Measurements from ENCODE around the gene GREM2.

- TF ChIP-seq, protein P1, sequence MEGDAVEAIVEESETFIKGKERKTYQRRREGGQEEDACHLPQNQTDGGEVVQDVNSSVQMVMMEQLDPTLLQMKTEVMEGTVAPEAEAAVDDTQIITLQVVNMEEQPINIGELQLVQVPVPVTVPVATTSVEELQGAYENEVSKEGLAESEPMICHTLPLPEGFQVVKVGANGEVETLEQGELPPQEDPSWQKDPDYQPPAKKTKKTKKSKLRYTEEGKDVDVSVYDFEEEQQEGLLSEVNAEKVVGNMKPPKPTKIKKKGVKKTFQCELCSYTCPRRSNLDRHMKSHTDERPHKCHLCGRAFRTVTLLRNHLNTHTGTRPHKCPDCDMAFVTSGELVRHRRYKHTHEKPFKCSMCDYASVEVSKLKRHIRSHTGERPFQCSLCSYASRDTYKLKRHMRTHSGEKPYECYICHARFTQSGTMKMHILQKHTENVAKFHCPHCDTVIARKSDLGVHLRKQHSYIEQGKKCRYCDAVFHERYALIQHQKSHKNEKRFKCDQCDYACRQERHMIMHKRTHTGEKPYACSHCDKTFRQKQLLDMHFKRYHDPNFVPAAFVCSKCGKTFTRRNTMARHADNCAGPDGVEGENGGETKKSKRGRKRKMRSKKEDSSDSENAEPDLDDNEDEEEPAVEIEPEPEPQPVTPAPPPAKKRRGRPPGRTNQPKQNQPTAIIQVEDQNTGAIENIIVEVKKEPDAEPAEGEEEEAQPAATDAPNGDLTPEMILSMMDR (IDR thresholded peaks at IDR 0.05; ENCODE audit: insufficient read depth, low read length): no peak
- TF ChIP-seq GABPA (IDR thresholded peaks at IDR 0.05; ENCODE audit: low read depth) (no peak), POLR2AphosphoS5 (IDR thresholded peaks at IDR 0.05; ENCODE audit: low read depth) (no peak), SPI1 (IDR thresholded peaks at IDR 0.05; ENCODE audit: borderline replicate concordance, low read depth) (no peak)
These were observed 114.0 kb downstream of the GREM2 start for GRCh38 chr1:240497908-240498307.

Data from HL-60 (cell line).